AG04450 (cell line): ENCODE data around the gene HOXA4. TPM values are rescaled to one million over a fixed set of nuclear protein-coding genes. Genes with fewer than 3 reads are reported as not detected.

Experiments
- CTCF ChIA-PET: fragments of 300-600, 350-600 bp; formaldehyde crosslinking; extraction: SDS; loops from one replicate; lab custom pipeline; 2022; ENCODE audit warnings: antibody characterized with exemption, inconsistent platforms; lab: Charles Lee
- POLR2A ChIA-PET: fragments of 350-600 bp; formaldehyde crosslinking; extraction: SDS; loops from one replicate; lab custom pipeline; 2021; ENCODE audit warnings: antibody characterized with exemption, inconsistent platforms; lab: Yijun Ruan, JAX
- DNase-seq: peaks from one replicate; pipeline ENCODE4 v3.0.0-alpha.2; 2011; ENCODE audit warnings: low read depth, low spot score
- H3K27ac ChIP-seq: one replicate; pipeline ENCODE4 v1.5.1; 2012; ENCODE audit warnings: low read depth, low read length, control low read depth
- H3K27me3 ChIP-seq: one replicate; pipeline ENCODE4 v1.6.0; 2012; ENCODE audit warnings: low read length; ENCODE audit not compliant: control insufficient read depth, insufficient read depth
- H3K4me3 ChIP-seq: 2 replicates; pipeline ENCODE4 v1.5.1; 2011; ENCODE audit warnings: mild to moderate bottlenecking, low read depth, low read length, control low read depth
- H3K9me3 ChIP-seq: 2 replicates; pipeline ENCODE4 v1.5.1; 2012; ENCODE audit warnings: low read length; ENCODE audit not compliant: control insufficient read depth, insufficient read depth
- CTCF ChIP-seq: IDR thresholded peaks from 2 replicates; pipeline ENCODE4 v1.5.1; 2011; ENCODE audit warnings: low read depth, low read length, control low read depth, inconsistent platforms
- polyA plus RNA-seq: library from polyadenylated mRNA; depleted of rRNA; stranded (reverse); fragments of >200 nt; gene quantifications from 2 replicates; pipeline ENCODE4 v1.2.3, GENCODE V29; 2011

HOXA4 gene
- polyA plus RNA-seq, 1 experiment = 5.8 TPM

- Histone ChIP-seq H3K27me3 (no peaks in the 10 kb centered on the region), H3K9me3 (no peaks in the 10 kb centered on the region), H3K27ac (no peak overlapping the region), H3K4me3 (no peak overlapping the region)
- ChIA-PET CTCF (interaction anchor here (0.9 to 3.4 kb wide), 4 partner anchors 11 to 464 kb away, joined by 3 to 18 read pairs (median 6); partner anchors contain the start of gene HOXA5), POLR2A (interaction anchor here (1.7 to 1.8 kb wide), 2 partner anchors 11 to 14 kb away, joined by 4 read pairs; partner anchors contain the start of gene HOXA5)
- DNase-seq = no peak
- no peak for TF ChIP-seq CTCF
Measured at GRCh38 chr7:27132214-27132613, 1.7 kb upstream of the HOXA4 start.

GRCh38 chr7:27131390-27131819 lies 848 bp upstream of the HOXA4 start:
- ChIA-PET POLR2A (interaction anchor here (0.8 to 1.8 kb wide), 7 partner anchors 10 to 1435 kb away, joined by 3 to 9 read pairs (median 4); partner anchors contain the start of gene HOXA5), CTCF (interaction anchor here (0.9 to 3.4 kb wide), 8 partner anchors 10 to 464 kb away, joined by 3 to 18 read pairs (median 4); partner anchors contain the start of gene HOXA5)
- Histone ChIP-seq H3K27me3 (no peaks in the 10 kb centered on the region), H3K9me3 (no peaks in the 10 kb centered on the region), H3K4me3 (peak overlapping the region; percentile 68), H3K27ac (no peak overlapping the region)
- DNase-seq = no peak
- no peak for TF ChIP-seq CTCF

GRCh38 chr7:27129729-27130539 lies 623 bp downstream of the HOXA4 start:
- CTCF ChIA-PET = interaction anchor here (1.1 to 3.4 kb wide), 6 partner anchors 9 to 276 kb away, joined by 4 to 18 read pairs (median 6); partner anchors contain the start of gene HOXA5
- Histone ChIP-seq H3K4me3 (peak overlapping the region; percentile 59), H3K9me3 (no peaks in the 10 kb centered on the region), H3K27ac (no peak overlapping the region), H3K27me3 (no peaks in the 10 kb centered on the region)
- DNase-seq = no peak
- TF ChIP-seq CTCF = no peak
- POLR2A ChIA-PET = interaction anchor here (1.1 to 1.7 kb wide), 3 partner anchors 10 to 16 kb away, joined by 3 to 6 read pairs (median 5); no protein-coding TSS in a partner anchor

- Histone ChIP-seq H3K9me3 (no peaks in the 10 kb centered on the region), H3K27me3 (no peaks in the 10 kb centered on the region), H3K27ac (no peak overlapping the region), H3K4me3 (peak overlapping the region; percentile 59)
- CTCF ChIA-PET = interaction anchor here (0.5 to 3.4 kb wide), 7 partner anchors 14 to 1512 kb away, joined by 3 to 18 read pairs (median 3); partner anchors contain the start of gene HOXA5
- POLR2A ChIA-PET = interaction anchor here (0.9 to 1.8 kb wide), 5 partner anchors 14 to 31 kb away, joined by 4 to 7 read pairs (median 5); partner anchors contain the start of gene HOXA5
- DNase-seq = no peak
- TF ChIP-seq CTCF = no peak
Measured at GRCh38 chr7:27128776-27129728, 1.5 kb downstream of the HOXA4 start.
